Measurements from ENCODE around the gene HOXD3.
A peak's percentile ranks its signal among the peaks of the same experiment; 100 is the strongest.

The HOXD3 gene

GRCh38 chr2:176172895-176173566 is 15.9 kb downstream of the HOXD3 start:
- Histone ChIP-seq H3K36me3 (ENCODE audit: insufficient read depth, low read length) (no peaks in the 10 kb centered on the region), H3K4me1 (ENCODE audit: control insufficient read depth, insufficient read depth, low read length) (no peaks in the 10 kb centered on the region), H3K9ac (ENCODE audit: low read depth, low read length) (no peak overlapping the region), H3K27me3 (ENCODE audit: control insufficient read depth, insufficient read depth, low read length) (peaks cover 64% of the 10 kb centered on the region), H3K9me3 (replicated peaks; ENCODE audit: low read length) (no peaks in the 10 kb centered on the region), H3K4me3 (ENCODE audit: low read length) (no peak overlapping the region), H3K4me2 (ENCODE audit: low read length) (no peak overlapping the region)

GRCh38 chr2:176173567-176174381 is 16.7 kb downstream of the HOXD3 start:
- Histone ChIP-seq H3K9me3 (replicated peaks; ENCODE audit: low read length) (no peaks in the 10 kb centered on the region), H3K27me3 (ENCODE audit: control insufficient read depth, insufficient read depth, low read length) (peaks cover 71% of the 10 kb centered on the region), H3K4me3 (ENCODE audit: low read length) (no peak overlapping the region), H3K36me3 (ENCODE audit: insufficient read depth, low read length) (no peaks in the 10 kb centered on the region), H3K4me1 (ENCODE audit: control insufficient read depth, insufficient read depth, low read length) (no peaks in the 10 kb centered on the region), H3K9ac (ENCODE audit: low read depth, low read length) (no peak overlapping the region), H3K4me2 (ENCODE audit: low read length) (no peak overlapping the region)

- Histone ChIP-seq H3K4me2 (ENCODE audit: low read length) (no peak overlapping the region), H3K27me3 (ENCODE audit: control insufficient read depth, insufficient read depth, low read length) (peaks cover 77% of the 10 kb centered on the region), H3K9ac (ENCODE audit: low read depth, low read length) (no peak overlapping the region), H3K9me3 (replicated peaks; ENCODE audit: low read length) (no peaks in the 10 kb centered on the region), H3K4me1 (ENCODE audit: control insufficient read depth, insufficient read depth, low read length) (no peaks in the 10 kb centered on the region), H3K4me3 (ENCODE audit: low read length) (no peak overlapping the region), H3K36me3 (ENCODE audit: insufficient read depth, low read length) (no peaks in the 10 kb centered on the region)
Measured at GRCh38 chr2:176174382-176174823, 17.3 kb downstream of the HOXD3 start.

- no peaks in the 10 kb centered on the region for H3K36me3 ChIP-seq (ENCODE audit: insufficient read depth, low read length)
- H3K4me3 ChIP-seq (ENCODE audit: low read length): no peak overlapping the region
- no peaks in the 10 kb centered on the region for H3K4me1 ChIP-seq (ENCODE audit: control insufficient read depth, insufficient read depth, low read length)
- no peak overlapping the region for H3K4me2 ChIP-seq (ENCODE audit: low read length)
- no peaks in the 10 kb centered on the region for H3K9me3 ChIP-seq (replicated peaks; ENCODE audit: low read length)
- H3K27me3 ChIP-seq (ENCODE audit: control insufficient read depth, insufficient read depth, low read length): peaks cover 82% of the 10 kb centered on the region
- H3K9ac ChIP-seq (ENCODE audit: low read depth, low read length): no peak overlapping the region
Measured at GRCh38 chr2:176174824-176175708, 18.0 kb downstream of the HOXD3 start.

GRCh38 chr2:176175709-176176607 is 18.9 kb downstream of the HOXD3 start:
- Histone ChIP-seq H3K36me3 (ENCODE audit: insufficient read depth, low read length) (no peaks in the 10 kb centered on the region), H3K4me2 (ENCODE audit: low read length) (no peak overlapping the region), H3K9me3 (replicated peaks; ENCODE audit: low read length) (no peaks in the 10 kb centered on the region), H3K9ac (ENCODE audit: low read depth, low read length) (no peak overlapping the region), H3K4me3 (ENCODE audit: low read length) (no peak overlapping the region), H3K27me3 (ENCODE audit: control insufficient read depth, insufficient read depth, low read length) (peaks cover 80% of the 10 kb centered on the region), H3K4me1 (ENCODE audit: control insufficient read depth, insufficient read depth, low read length) (no peaks in the 10 kb centered on the region)

- no peaks in the 10 kb centered on the region for H3K9me3 ChIP-seq (replicated peaks; ENCODE audit: low read length)
- no peak overlapping the region for H3K9ac ChIP-seq (ENCODE audit: low read depth, low read length)
- H3K27me3 ChIP-seq (ENCODE audit: control insufficient read depth, insufficient read depth, low read length): peaks cover 80% of the 10 kb centered on the region
- no peaks in the 10 kb centered on the region for H3K4me1 ChIP-seq (ENCODE audit: control insufficient read depth, insufficient read depth, low read length)
- H3K36me3 ChIP-seq (ENCODE audit: insufficient read depth, low read length): no peaks in the 10 kb centered on the region
- peak overlapping the region; percentile 79 for H3K4me2 ChIP-seq (ENCODE audit: low read length)
- H3K4me3 ChIP-seq (ENCODE audit: low read length): peak overlapping the region; percentile 63
Measured at GRCh38 chr2:176177580-176178037, 20.5 kb downstream of the HOXD3 start.

- Histone ChIP-seq H3K4me1 (ENCODE audit: control insufficient read depth, insufficient read depth, low read length) (no peaks in the 10 kb centered on the region), H3K4me3 (ENCODE audit: low read length) (peak overlapping the region; percentile 63), H3K27me3 (ENCODE audit: control insufficient read depth, insufficient read depth, low read length) (peaks cover 80% of the 10 kb centered on the region), H3K36me3 (ENCODE audit: insufficient read depth, low read length) (no peaks in the 10 kb centered on the region), H3K4me2 (ENCODE audit: low read length) (peak overlapping the region; percentile 79), H3K9ac (ENCODE audit: low read depth, low read length) (no peak overlapping the region), H3K9me3 (replicated peaks; ENCODE audit: low read length) (no peaks in the 10 kb centered on the region)
Measured at GRCh38 chr2:176178038-176178756, 21.1 kb downstream of the HOXD3 start.

GRCh38 chr2:176178757-176179295 is 21.7 kb downstream of the HOXD3 start:
- Histone ChIP-seq H3K36me3 (ENCODE audit: insufficient read depth, low read length) (no peaks in the 10 kb centered on the region), H3K27me3 (ENCODE audit: control insufficient read depth, insufficient read depth, low read length) (peaks cover 75% of the 10 kb centered on the region), H3K4me2 (ENCODE audit: low read length) (peak overlapping the region; percentile 79), H3K9ac (ENCODE audit: low read depth, low read length) (no peak overlapping the region), H3K4me1 (ENCODE audit: control insufficient read depth, insufficient read depth, low read length) (no peaks in the 10 kb centered on the region), H3K9me3 (replicated peaks; ENCODE audit: low read length) (no peaks in the 10 kb centered on the region), H3K4me3 (ENCODE audit: low read length) (peak overlapping the region; percentile 63)

GRCh38 chr2:176181551-176181950 is 24.4 kb downstream of the HOXD3 start:
- Histone ChIP-seq H3K36me3 (ENCODE audit: insufficient read depth, low read length) (no peaks in the 10 kb centered on the region), H3K4me2 (ENCODE audit: low read length) (no peak overlapping the region), H3K9ac (ENCODE audit: low read depth, low read length) (no peak overlapping the region), H3K4me1 (ENCODE audit: control insufficient read depth, insufficient read depth, low read length) (no peaks in the 10 kb centered on the region), H3K4me3 (ENCODE audit: low read length) (no peak overlapping the region), H3K27me3 (ENCODE audit: control insufficient read depth, insufficient read depth, low read length) (peaks cover 63% of the 10 kb centered on the region), H3K9me3 (replicated peaks; ENCODE audit: low read length) (no peaks in the 10 kb centered on the region)

- no peak overlapping the region for H3K4me3 ChIP-seq (ENCODE audit: low read length)
- peaks cover 59% of the 10 kb centered on the region for H3K27me3 ChIP-seq (ENCODE audit: control insufficient read depth, insufficient read depth, low read length)
- H3K9me3 ChIP-seq (replicated peaks; ENCODE audit: low read length): no peaks in the 10 kb centered on the region
- no peaks in the 10 kb centered on the region for H3K36me3 ChIP-seq (ENCODE audit: insufficient read depth, low read length)
- H3K9ac ChIP-seq (ENCODE audit: low read depth, low read length): no peak overlapping the region
- no peak overlapping the region for H3K4me2 ChIP-seq (ENCODE audit: low read length)
- peaks cover under 1% of the 10 kb centered on the region for H3K4me1 ChIP-seq (ENCODE audit: control insufficient read depth, insufficient read depth, low read length)
Measured at GRCh38 chr2:176182671-176183070, 25.6 kb downstream of the HOXD3 start.

Data from skeletal muscle satellite cell (primary cell).